Amniotic epithelial cell (primary cell): ENCODE measurements around the gene CIB2.

Experiments
- DNase-seq: peaks from one replicate; pipeline ENCODE4 v3.0.0-alpha.2; 2010; ENCODE audit warnings: low read depth

CIB2 gene

DNA sequence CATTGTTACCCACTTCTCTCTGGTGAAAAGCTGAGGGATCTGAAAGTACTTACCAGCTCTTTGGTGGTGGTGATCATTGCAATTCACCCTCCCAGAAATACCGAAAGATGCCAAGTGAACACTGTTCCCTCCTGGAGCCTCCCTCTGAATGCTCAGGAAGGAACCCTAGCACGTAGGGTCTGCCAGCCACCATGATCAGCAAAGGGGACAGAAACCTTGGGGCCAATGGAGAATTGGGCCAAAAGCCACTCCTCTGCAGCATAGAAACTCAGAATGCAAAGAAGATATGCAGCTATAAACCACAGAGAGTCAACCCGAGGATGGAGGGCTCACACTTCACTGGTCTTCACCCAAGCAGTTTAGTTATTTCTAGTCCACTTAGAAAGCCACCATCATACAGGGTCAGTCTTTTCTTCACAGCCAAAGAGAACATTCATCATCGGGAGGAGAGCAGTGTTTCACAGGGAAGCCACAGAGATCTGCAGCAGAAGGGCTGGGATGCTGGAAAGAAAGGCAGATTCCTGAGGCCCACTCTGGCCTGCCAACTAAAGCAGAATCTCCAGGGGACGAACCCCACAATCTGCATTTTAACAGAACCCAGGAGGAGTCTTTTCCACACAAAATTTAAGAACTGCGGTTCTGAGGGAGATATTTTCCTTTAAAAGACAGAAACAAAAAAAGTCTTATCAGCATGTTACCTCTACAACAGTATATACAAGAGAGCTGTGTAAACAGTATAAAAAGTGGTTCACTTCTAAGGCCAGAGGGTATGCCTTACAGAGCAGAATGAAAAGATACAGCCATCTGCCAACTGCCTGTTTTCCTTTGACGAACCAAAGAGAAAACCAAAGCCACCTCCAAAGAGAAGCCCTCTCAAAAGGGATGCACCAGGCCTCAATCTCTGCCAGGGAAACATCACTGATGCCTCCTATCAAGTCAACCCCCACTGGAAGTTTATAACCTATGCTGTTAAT lies 65.0 kb downstream of the CIB2 start:
- peak; percentile 60 for DNase-seq

DNA sequence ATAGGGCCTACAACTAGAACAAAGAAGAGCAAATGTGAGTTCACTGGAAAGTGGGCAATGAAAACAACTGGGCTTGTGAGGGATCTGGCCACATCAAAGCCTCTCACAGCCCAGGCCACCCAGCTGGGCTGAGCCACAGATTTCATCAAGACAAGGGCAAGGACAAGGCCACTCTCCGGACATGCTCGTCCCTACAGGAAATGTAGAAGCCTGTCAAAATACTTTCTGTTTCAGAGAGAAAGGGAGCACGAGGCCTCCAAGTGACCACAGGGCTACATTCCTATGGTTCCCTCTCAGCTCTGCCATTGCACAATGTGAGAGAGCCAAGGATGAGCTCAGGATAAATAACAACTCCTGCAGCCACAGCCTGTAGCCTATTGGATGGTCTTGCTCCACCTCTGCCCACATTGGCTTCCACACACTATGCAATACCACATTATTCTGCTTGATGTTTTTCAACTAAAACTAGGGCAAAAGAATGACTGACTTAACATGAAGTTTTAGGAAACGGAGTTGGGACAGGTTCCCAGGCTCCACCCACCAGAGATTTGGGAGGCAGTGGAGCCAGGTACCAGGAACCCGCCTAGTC lies 65.9 kb downstream of the CIB2 start:
- peak; percentile 100 for DNase-seq

DNA sequence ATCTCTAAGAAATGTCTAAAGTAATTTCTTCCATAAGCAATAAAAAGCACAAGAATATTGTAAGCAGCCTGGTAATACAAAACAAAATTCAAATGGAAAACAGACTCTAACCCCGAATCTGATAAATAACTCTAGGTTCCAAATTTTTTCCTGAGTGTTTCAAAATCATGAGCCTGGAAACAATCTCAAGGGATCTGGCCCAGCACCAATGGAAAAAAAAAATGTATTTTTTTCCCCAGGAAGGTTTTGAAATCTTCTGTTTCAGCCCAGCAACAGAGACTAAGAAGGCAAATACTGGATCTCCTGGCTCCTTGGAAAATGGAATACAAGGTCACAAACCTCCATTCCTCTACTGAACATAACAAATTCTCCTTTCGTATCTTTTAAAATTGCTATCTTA lies 66.7 kb downstream of the CIB2 start:
- DNase-seq = peak; percentile 88

DNA sequence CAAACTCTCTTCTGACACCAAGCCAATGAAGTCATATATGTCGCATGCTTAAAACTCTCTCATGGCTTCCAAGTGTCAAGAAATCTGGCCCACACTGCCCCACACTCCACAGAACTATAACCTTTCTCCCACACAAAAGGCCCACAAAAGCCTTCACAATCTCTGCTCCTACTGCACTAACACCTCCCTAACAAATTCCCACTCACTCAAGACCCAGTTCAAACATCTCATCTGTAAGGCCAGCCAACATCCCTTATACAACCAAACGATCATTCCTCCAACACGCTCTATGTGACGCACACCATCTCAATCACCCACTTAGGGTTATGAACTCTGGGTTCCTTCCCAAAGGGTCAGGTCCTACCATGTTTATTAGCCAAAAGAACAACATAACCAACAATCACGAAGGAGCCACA lies 67.3 kb downstream of the CIB2 start:
- no peak for DNase-seq

DNA sequence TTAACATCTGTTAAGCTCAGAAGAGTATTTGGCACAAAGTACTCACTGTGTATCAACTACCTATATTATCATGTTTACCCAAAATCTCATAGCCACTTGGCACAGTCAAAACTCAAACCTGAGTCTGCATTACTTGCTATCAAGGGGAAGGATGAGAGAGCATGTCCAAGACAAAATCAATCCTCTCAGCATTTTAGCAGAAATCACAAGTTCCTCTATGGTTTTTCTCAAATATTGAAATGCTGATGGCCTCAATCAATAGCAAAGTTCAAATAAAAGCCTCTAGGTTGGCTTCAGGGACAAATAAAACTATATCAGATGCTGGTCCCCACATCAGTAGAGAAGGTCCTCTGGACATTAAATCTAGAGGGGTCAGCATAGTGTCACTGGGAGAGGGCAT lies 68.0 kb downstream of the CIB2 start:
- DNase-seq = no peak

DNA sequence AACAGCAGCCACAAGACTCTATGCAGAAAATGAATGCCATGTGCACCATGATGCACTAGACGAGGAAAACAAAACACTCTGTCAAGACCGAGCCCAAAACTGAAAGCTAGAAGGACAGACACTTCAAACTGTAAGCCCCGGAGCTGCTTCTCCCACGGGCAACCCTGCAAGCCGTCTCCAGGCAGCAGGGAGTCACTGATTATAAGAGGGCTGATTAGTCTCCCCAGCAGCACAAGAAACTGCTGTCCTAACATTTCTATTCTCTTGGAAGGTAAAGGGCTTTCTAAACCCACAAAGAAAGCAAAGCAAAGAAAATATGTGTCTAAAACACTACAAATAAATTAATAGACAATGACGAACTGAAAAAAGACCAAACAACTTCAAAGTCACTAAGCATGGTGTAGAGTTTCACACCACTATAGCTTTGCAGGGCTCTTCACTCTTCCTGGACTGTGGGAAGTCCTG lies 69.2 kb downstream of the CIB2 start:
- peak; percentile 74 for DNase-seq

DNA sequence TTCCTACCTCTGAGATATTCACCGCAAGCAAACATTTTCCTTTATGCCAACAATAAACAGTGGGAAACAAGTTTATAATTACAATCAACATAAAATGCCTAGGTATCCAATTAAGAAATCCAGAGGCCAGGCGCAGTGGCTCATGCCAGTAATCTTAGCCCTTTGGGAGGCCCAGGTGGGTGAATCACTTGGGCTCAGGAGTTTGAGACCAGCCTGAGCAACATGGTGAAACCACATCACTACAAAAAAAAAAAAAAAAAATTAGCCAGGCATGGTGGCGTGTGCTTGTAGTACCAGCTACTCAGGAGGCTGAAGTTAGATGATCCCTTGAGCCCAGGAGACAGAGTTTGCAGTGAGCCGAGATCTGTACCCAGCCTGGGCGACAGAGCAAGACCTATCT lies 71.0 kb downstream of the CIB2 start:
- peak; percentile 64 for DNase-seq

DNA sequence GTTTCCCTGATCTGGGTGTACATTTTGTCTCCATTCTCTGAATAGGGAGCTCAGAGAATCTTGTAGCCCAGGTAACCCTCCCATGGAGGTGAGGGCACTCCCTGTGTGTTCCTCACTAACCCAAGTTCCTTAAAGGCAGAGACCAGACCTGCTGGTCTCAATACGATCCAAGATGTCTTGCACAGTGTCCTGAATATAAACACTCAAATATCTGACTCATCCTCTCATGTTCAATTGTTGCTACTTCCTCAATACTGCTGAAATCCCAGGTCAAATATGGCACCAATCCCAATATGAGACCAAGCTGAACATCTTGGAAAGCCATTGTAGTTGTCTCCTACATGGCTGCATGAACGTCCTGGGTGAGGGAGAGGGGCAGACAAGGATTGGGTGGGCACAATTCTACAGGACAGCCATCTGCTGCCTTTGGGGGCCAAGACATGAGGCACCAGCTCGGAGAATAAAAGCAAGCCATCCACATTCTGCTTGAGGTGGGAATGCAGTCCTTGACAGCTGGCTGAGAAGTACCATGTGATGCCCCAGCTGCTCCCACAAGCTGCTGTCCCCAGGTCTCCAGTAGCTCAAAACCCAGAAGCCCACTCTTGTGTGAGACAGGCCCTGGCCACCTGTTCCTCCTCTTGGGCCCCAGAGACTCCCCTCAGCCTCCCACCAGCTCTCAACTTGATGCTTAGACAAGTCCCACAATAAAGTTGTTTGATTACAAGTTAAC lies 72.0 kb downstream of the CIB2 start:
- no peak for DNase-seq

DNA sequence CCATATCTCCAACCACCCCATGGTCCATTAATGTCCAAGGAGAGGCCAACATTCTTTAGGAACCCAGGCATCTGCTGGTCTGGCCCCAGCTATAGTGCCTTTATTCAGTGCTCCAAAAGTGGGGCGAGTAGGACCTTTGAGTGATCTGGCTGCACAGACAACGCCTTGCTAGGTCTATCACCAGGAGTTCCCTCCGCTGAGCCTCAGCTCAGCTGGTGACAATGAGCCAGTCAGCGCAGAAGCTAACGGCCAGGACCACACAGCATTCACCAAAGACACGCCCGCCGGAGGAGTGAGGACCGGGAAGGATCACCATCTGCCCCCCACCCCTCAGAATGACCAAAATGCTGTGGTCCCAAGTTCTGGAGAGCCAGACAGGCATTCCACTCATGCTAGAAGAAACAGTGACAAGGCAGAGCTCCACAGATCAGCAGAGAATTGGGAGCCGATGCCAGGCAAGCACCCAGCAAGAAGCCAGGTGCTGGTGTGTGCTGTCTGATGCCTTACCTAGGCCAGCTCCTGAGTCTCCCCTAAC lies 72.8 kb downstream of the CIB2 start:
- no peak for DNase-seq

DNA sequence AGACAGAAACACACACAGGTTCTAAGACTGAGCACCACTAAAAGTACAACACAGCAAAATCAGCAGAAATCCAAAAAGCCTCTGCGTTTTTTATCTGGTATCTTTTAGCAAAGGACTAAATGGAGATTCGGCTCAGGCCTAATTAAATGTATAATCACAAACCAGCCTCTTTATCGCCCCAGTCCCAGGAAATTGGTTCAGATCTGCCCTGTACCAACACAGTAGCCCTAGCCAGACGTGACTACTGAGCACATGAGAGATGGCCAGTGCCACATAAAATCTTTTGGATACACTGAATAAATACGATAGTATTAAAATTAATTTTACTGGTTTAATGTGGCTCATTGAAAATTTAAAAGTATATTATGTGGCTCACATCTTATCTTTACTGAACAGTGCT lies 73.4 kb downstream of the CIB2 start:
- DNase-seq = no peak

DNA sequence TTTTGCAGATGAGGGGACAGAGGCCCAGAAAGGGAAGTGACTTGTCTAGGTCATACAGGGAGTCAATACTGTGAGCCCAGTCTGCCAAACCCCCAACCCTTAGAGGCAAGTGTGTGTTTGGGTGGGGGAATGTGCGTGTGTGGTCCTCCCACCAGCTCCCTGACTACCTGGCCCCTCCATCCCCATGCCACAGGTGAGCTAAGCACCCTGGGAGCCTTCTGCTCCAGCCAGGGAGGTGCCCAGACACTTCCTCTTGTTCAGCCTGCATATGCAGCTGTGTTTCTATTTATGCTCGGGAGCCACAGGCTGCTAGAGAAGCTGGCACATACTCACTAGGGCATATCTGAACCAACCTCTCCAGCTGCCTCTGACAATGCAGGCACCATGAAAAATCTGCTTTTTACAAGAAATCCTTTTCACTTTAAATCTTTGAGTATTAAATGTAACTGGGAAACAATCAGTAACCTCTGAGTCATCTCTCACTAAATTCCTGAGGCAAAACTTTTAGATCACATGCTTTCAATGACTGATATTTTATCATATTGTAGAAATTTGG lies 74.5 kb downstream of the CIB2 start:
- DNase-seq = no peak

DNA sequence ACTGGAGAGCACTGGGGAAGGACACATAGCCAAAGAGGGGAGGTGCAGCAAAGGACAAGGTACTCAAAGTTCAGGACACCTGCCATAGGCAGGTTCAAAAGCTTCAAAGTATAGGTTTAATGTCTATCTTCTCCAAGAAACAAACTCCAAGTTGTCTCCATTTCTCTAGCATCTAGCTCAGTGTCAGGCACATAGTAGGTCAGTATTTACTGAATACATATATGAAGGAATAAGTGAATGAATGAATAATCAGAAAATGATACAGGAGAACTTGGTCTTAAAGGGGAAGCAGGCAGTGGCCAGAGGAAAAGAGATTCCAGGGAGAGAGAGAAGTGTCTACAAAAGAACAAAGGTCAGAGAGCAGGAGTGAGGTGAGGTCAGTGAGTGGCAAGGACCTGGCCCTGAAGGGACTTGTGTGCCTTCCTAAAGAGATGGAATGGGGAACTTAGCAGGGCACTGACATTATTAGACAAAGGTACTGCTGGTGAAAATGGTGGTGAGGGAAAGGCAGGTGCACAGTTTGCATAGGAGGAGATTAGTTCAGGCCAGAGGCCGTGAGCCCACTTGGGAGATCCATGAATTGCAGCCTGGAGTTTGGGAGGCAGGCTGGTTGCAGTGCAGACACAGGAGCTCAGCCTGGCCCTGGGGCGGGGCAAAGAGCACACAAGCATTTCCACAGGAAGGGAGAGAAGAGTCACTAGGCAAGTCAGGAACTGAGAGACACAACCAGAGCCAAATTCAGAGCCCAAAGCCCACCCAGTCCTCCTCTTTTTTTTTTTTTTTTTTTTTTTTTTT lies 75.1 kb downstream of the CIB2 start:
- DNase-seq = no peak

DNA sequence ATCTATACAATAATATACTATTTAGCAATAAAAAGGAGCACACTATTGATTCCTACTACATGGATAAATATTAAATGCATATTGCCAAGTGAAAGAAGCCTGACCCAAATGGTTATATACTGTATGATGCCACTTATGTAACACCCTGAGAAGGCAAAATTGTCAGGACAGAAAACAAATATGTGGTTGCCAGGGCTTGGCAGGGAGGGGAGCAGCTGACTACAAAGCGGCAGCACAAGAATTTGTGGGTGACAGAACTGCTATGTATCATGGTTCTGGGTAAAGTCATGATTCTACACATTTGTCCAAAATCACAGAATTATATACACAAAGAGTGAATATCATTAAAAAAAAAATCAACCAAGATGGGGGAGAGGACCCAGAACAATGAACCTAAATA lies 76.3 kb downstream of the CIB2 start:
- DNase-seq = no peak
